HS-27A (cell line): ENCODE measurements around the gene ENTPD2.

Experiments used
- DNase-seq: peaks from one replicate; pipeline ENCODE4 v3.0.0-alpha.2; 2012; ENCODE audit warnings: low read depth, missing footprints

ENTPD2 gene

GRCh38 chr9:137079401-137079787, 25.5 kb upstream of the ENTPD2 start:
- no peak for DNase-seq

DNA sequence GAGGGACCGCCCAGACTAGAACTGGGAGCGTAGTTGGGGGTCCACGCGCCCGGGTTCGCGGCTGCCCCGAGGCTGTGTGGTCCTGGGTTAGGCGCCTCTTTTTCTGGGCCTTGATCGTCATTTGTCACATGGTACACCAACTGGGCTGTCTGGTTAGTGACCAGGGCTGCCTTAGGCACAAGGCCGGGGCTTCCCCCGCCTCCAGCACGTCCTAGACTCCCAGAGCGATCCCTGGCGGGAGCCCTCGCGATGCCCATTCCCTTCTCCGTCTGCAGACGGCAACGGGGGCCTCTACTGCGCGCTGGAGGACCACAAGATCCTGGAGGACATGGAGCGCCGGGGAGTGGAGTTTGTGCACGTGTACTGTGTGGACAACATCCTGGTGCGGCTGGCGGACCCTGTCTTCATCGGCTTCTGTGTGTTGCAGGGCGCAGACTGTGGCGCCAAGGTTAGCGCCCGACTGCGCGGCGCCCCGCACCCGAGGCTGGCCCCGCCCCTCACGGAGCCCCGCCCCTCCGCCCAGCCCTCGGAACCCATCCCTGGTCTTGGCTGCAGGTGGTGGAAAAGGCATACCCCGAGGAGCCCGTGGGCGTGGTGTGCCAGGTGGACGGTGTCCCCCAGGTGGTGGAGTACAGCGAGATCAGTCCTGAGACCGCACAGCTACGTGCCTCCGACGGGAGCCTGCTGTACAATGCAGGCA, 25.0 kb upstream of the ENTPD2 start:
- no peak for DNase-seq

GRCh38 chr9:137077758-137078693, 24.2 kb upstream of the ENTPD2 start:
- DNase-seq: no peak

DNA sequence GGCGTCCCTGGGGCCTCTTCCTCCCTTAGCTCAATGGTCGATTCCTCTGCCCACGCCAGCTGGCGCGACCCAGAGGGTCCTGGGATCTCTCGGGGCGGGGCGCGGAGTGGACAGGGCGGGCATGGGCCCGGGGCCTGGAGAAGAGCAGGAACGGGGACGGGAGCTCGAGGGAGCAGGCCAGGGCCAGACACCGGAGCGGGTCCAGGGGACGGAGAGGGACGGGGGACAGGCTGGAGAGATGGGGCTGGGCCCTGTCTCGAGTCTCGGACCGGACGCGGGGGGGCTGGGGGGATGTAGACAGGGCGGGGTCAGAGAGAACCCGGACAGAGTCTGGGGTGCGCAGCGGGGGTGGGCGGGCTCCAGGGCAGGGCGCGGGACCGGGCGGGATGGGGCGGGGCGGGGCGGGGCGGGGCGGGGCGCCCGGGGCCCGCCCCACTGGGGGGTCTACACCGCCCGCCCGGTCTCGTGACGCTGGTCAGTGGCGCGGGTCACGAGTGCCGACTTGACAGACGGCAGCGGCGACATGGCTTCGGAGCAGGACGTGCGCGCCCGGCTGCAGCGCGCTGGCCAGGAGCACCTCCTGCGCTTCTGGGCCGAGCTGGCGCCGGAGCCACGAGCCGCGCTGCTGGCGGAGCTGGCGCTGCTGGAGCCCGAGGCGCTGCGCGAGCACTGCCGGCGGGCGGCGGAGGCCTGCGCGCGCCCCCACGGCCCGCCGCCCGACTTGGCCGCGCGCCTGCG, 23.3 kb upstream of the ENTPD2 start, which contains the start of gene UAP1L1:
Gene UAP1L1, plus strand, starts transcription at position 508 of the 738 bp plus-strand sequence. Its CDS starts 16 bp downstream, at position 524.
- DNase-seq: no peak

GRCh38 chr9:137076636-137077009, 22.8 kb upstream of the ENTPD2 start:
- no peak for DNase-seq

- DNase-seq: no peak
Measured at GRCh38 chr9:137075275-137075775, 21.5 kb upstream of the ENTPD2 start.

DNA sequence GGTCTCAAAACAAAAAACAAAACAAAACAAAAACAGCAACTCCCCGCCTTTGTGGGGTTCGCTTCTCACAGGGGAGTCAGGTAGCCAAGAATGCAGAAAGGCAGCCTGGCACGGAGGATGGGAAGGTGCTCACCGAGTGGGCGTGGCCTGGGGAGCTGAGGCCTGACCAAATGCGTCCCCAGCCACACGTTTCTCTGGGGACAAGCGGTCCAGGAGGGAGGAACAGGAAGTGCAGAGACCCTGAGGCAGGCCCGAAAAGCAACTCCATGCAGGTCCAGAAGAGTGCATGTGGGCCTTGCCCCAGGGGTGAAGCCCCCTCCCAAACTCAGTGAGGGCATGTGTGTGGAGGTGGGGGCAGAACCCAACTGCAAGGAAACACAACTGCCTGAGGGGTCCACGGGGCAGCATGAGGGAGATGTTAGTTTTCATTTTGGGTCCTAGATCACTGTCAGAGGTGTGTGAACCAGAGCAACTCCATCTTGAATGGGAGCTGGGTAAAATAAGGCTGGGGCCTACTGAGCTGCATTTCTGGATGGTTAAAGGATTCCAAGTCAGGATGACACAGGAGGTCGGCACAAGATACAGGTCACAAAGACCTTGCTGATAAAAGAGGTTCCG, 20.9 kb upstream of the ENTPD2 start:
- DNase-seq: no peak

DNA sequence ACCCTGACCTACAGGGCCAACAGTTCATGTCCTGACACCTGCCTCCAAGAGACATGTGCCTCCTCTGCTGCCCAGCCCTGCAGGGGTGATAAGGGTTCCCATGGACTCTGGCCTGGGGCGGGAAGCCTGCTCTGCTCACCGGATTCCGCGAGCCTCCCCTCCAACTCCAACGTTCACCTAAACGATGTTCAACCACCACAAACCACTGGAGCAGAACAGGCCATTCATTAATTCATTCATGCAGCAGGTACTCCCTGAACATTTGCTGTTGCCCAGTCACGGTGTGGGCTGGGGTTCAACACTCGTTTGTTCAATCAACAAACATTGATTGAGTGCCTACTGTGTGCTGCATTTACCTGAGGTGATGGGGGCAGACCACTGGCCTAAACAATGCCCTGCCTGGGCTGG, 20.1 kb upstream of the ENTPD2 start:
- DNase-seq: no peak

DNA sequence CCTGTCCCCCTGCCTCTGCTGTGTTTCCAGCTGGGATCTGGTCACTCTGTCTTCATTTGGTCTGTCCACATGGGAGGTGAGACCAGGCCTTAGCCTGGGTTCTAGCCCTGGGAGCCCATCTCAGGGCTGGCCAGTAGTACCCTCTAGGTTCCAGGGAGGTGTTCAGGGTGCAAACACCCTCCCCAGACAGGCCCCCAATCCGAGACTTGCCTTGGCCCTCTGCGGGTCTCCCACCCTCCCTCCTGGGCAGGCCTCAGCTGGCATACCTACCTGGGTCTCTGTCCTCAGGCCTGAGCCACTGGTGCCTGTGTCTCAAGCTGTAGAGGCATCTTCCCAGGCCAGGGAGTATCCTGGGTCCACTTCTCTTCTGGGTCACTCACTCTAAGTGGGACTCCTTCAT, 17.4 kb upstream of the ENTPD2 start:
- DNase-seq: no peak

DNA sequence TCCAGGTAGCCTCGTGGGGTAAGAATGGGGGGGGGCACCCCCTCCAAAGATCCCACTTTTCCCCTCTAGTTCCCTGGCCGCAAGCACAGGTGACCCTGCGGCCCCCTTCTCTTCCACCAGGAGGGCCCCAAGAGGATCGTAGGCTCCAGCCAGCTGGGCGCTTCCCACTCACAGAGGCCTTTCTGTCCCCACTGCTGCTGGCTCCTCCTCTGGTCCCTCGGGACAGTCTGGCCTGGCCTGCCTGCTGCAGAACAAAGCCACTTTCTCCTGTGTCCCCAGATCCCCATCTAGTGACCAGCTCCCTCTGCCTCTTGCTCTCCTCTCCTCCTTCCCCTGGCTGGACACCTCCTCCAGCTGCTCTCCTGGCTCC, 17.0 kb upstream of the ENTPD2 start:
- no peak for DNase-seq

DNA sequence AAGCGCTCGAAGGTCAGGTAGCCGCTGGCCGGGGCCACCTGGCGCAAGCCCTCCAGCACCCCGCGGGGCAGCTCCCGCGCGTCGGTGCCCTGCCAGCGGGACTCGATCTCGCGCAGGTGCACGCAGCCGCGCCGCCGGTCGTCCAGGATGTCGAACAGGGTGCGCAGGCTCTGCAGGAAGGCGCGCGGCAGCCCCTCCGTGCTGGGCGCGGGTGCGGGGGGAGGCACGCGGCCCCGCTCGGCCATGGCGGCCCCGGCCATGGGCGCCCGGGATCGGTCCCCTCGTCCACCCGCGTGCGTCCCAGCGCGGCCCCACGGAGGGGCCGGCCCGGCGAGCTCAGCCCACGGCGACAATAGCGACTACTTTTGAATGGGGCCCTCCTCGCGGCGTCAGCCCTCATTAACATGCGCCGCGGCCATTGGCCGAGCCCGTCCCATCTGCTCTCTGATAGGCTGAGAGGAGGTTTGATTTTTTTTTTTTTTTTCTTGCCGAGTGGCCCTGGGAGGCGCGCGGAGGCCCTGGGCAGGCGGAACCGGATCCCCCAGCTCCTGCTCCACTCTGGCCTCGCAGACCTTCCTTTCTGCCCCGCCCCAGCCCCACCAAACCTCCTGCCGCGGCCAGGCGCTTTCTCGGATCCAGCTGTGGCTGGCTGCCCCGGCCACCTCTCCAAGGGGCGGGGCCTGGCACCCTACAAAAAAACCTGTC, 16.5 kb upstream of the ENTPD2 start, which contains the start of gene SAPCD2:
Gene SAPCD2, minus strand, starts transcription at position 357 of the 705 bp plus-strand sequence. Its CDS starts 97 bp downstream, at position 260.
- no peak for DNase-seq

DNA sequence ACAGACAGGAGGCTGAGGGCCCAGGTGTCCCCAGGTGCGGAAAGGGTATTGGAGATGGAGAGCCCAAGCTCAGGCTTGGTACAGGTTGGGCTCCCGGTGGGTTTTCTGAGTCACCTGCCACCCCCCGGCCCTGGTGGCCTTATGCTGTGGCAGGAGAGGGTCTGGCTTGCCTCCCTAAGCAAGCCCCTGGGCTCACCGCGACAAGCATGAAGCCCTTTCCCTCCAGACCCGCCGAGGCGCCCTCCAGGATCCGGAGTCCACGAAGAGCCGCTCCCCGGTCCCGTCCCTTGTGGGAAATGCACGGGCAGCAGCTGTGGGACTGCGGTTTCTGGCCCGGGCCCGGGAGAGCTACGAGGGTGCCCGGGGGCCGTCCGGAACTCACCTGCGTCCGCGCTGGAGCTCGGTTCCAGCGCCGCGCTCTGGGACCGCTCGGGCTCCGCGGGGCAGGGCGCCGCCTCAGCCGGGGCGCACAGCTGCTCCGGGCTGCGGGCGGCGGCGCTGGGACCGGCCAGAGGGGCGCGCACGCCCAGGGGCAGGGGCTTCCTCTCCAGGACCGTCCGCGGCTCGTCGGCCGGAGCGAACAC, 15.7 kb upstream of the ENTPD2 start:
- DNase-seq: no peak

DNA sequence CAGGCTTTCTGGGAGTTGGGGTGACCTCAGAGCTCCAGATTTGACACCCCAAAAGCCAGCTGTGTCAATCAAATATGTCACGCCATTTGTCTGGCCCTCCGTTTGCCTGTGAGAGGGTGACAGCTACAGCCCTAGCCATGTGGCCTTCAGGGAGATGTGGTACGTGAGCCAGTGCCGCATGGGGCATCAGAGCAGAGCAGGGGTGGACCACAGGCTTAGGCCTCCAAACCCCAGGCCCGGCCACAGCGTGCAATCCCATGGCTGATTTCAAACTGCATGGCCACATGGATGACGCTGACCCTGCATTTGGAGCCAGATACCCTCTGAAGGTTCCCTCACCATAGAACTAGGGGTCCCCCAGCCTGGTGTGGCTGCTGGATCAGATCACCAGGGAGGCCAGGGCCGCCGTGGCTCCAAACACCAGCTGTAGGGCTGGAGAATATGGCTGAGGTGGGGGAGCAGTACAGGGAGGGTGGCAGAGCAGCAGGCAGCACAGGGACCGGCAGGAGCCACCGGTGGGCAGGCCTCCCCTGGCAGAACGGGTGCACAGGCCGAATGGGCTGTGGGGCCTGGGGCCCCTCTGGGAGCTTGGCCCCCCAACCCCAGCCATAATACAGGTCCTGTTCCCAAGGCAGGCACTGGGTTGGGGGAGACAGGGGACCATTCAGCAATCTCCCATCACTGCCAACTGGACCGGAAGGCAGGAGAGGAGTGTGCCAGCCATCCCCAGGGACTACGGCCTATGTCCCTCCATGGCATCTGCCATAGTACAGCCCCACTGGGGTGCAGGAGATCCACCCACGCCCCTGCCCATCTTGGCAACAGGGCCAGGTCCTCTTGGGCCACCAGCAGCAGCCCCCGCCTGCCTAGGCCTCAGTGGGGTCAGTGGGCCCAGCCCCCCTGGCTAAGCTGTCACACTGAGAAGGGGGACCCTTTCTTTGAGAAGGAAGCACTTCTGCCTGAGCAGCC, 15.0 kb upstream of the ENTPD2 start:
- no peak for DNase-seq

DNA sequence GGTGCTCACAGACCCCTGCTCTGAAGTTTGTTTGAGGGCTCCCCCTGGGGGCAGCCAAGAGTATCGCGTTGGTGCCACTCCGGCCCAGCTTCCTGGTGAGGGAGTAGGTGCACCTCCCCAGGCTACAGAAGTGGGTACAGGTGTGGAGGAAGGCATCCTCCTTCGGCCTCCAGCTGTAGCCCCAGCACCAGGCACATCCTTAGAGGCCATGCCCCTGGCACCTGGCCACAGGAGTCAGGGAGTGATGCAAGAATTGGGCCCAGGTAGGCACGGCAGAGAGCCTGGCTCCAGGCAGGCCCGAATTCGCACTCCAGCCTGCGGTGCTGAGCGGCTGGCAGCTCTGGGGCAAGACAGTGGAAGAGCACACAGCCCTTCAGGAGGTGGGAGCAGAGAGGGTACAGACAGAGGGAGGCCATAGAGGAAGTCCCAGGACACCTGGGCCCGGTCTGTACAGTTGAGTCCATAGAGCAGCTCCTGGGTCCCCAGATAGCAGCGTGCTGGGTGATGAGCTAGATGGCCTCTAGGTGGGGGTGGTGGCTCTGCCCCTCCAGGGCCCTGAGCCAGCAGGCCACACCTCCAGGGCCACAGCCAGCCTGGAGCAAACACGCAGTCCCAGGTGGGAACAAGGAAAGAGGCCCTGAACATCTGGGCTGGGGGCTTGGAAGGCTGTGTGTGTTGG, 14.1 kb upstream of the ENTPD2 start:
- no peak for DNase-seq

GRCh38 chr9:137066096-137066861, 12.4 kb upstream of the ENTPD2 start:
- no peak for DNase-seq

- no peak for DNase-seq
Measured at GRCh38 chr9:137065336-137065967, 11.6 kb upstream of the ENTPD2 start.

GRCh38 chr9:137064880-137065164, 11.0 kb upstream of the ENTPD2 start:
- no peak for DNase-seq
